HepG2 (cell line): ENCODE results near the gene NUP155. TPM values are rescaled to one million over a fixed set of nuclear protein-coding genes. Genes with fewer than 3 reads are reported as not detected.
A peak's percentile ranks its signal among the peaks of the same experiment; 100 is the strongest.

Source experiments
- ARID5B ChIP-seq: IDR thresholded peaks from 2 replicates; pipeline ENCODE4 v1.4.0; 2020; ENCODE audit warnings: mild to moderate bottlenecking, missing genetic modification reagents
- ASH2L ChIP-seq: fragments of 300-600, 200-600 bp; sonication (generic); IDR thresholded peaks from 2 replicates; pipeline ENCODE4 v1.7.0; 2017; ENCODE audit warnings: low read depth, mild to moderate bottlenecking, moderate library complexity, mixed read lengths, low read length; ENCODE audit not compliant: insufficient read length
- CENPT ChIP-seq: sonication (generic); formaldehyde crosslinking; IDR thresholded peaks from 2 replicates; pipeline ENCODE4 v1.8.0; 2022; ENCODE audit warnings: low read depth, mild to moderate bottlenecking, moderate library complexity, missing genetic modification reagents
- GZF1 ChIP-seq: sonication (generic); formaldehyde crosslinking; IDR thresholded peaks from 2 replicates; pipeline ENCODE4 v1.5.1; 2020; ENCODE audit warnings: mild to moderate bottlenecking, missing genetic modification reagents
- HIVEP1 ChIP-seq: sonication (generic); formaldehyde crosslinking; IDR thresholded peaks from 2 replicates; pipeline ENCODE4 v1.4.0; 2020; ENCODE audit warnings: mild to moderate bottlenecking, missing genetic modification reagents
- HNRNPLL ChIP-seq: fragments of 200-400 bp; formaldehyde crosslinking; IDR thresholded peaks from 2 replicates; pipeline ENCODE4 v1.6.1; 2017; ENCODE audit warnings: mild to moderate bottlenecking, low read depth, low read length; ENCODE audit not compliant: poor library complexity, severe bottlenecking
- IRX3 ChIP-seq: sonication (generic); formaldehyde crosslinking; IDR thresholded peaks from 2 replicates; pipeline ENCODE4 v1.8.1; 2023; ENCODE audit warnings: mild to moderate bottlenecking, low read depth, missing genetic modification reagents, borderline replicate concordance
- RFXANK ChIP-seq: IDR thresholded peaks from 2 replicates; pipeline ENCODE4 v1.6.1; 2016
- SALL2 ChIP-seq: sonication (generic); formaldehyde crosslinking; IDR thresholded peaks from 2 replicates; pipeline ENCODE4 v1.8.1; 2023; ENCODE audit warnings: mild to moderate bottlenecking, missing genetic modification reagents, inconsistent platforms
- SPEN ChIP-seq: sonication (generic); formaldehyde crosslinking; IDR thresholded peaks from 2 replicates; pipeline ENCODE4 v1.5.1; 2020; ENCODE audit warnings: low read depth, mild to moderate bottlenecking, missing genetic modification reagents
- SRSF9 ChIP-seq: fragments of 200-400 bp; formaldehyde crosslinking; IDR thresholded peaks from 2 replicates; pipeline ENCODE4 v1.6.1; 2018; ENCODE audit warnings: borderline replicate concordance, mild to moderate bottlenecking, low read depth, low read length; ENCODE audit not compliant: insufficient read depth, poor library complexity, severe bottlenecking
- TRAFD1 ChIP-seq: sonication (generic); formaldehyde crosslinking; IDR thresholded peaks from 2 replicates; pipeline ENCODE4 v1.5.1; 2020; ENCODE audit warnings: missing genetic modification reagents, mild to moderate bottlenecking, borderline replicate concordance
- ZBTB3 ChIP-seq: sonication (generic); formaldehyde crosslinking; IDR thresholded peaks from 2 replicates; pipeline ENCODE4 v1.4.0; 2020; ENCODE audit warnings: low read depth, mild to moderate bottlenecking, moderate library complexity, missing genetic modification reagents, borderline replicate concordance
- ZFP41 ChIP-seq: sonication (generic); formaldehyde crosslinking; IDR thresholded peaks from 2 replicates; pipeline ENCODE4 v1.4.0; 2020; ENCODE audit warnings: mild to moderate bottlenecking, missing genetic modification reagents, borderline replicate concordance
- ZNF20 ChIP-seq: sonication (generic); formaldehyde crosslinking; IDR thresholded peaks from 2 replicates; pipeline ENCODE4 v1.4.0; 2020; ENCODE audit warnings: mild to moderate bottlenecking, moderate library complexity, missing genetic modification reagents
- ZNF33A ChIP-seq: sonication (generic); formaldehyde crosslinking; IDR thresholded peaks from 2 replicates; pipeline ENCODE4 v1.5.1; 2020; ENCODE audit warnings: missing genetic modification reagents, mild to moderate bottlenecking, moderate library complexity, borderline replicate concordance
- ZNF747 ChIP-seq: sonication (generic); formaldehyde crosslinking; IDR thresholded peaks from 2 replicates; pipeline ENCODE4 v1.8.1; 2023; ENCODE audit warnings: missing genetic modification reagents, mild to moderate bottlenecking, borderline replicate concordance
- polyA plus RNA-seq, 8 experiments: library from polyadenylated mRNA; depleted of rRNA in 3 of 8; stranded (reverse) in 7 of 8; unstranded in 1 of 8; fragments of >200 nt; fragmentation: Illumina TruSeq in 4 of 8; extraction: Trizol in 4 of 8; gene quantifications; 2 replicates each; pipeline versions ENCODE4 v1.2.1 to v1.2.3, GENCODE V29; 2011 to 2016; ENCODE audit warnings: low read depth in 4 of 8, missing spikeins in 1 of 8, mixed read lengths in 1 of 8; ENCODE audit not compliant: insufficient read depth in 1 of 8
- total RNA-seq, 5 experiments: library from RNA; depleted of rRNA; stranded (reverse); fragments of >200 nt; fragmentation: Illumina TruSeq; extraction: Trizol; gene quantifications; 2 replicates each; pipeline ENCODE4 v1.2.3, GENCODE V29; 2016; ENCODE audit warnings: low read depth in 1 of 5
- TF ChIP-seq, protein P1 (sequence below): sonication (generic); formaldehyde crosslinking; IDR thresholded peaks from 2 replicates; pipeline ENCODE4 v1.4.0; 2020; ENCODE audit warnings: missing genetic modification reagents
- TF ChIP-seq, protein P2 (sequence below): IDR thresholded peaks from 2 replicates; pipeline ENCODE4 v1.6.1; 2012; ENCODE audit warnings: inconsistent platforms
- TF ChIP-seq, protein P3 (sequence below): IDR thresholded peaks from 2 replicates; pipeline ENCODE4 v1.6.1; 2012; ENCODE audit warnings: low read length, improper control_type of control experiment

The NUP155 gene
- total and polyA plus RNA-seq, 2 of the 13 experiments (the other 11 are each of a cell fraction or from before 2014, with no cell fraction given) = 13.0 to 57.4 TPM

GRCh38 chr5:37370550-37370863 is 399 bp downstream of the NUP155 start (continued):
- TF ChIP-seq HIVEP1 (CRISPR knock-in tag) (no peak), GZF1 (no peak), ASH2L (peak; percentile 53), ZNF20 (no peak), SPEN (no peak), ZFP41 (CRISPR knock-in tag) (no peak), ZNF33A (CRISPR knock-in tag) (no peak), SRSF9 (no peak), ARID5B (CRISPR knock-in tag) (no peak), ZNF747 (CRISPR knock-in tag) (0 out of 2 replicates have a peak, but pooled peaks have one; percentile 13), RFXANK (CRISPR knock-in tag) (no peak), ZBTB3 (CRISPR knock-in tag) (no peak), SALL2 (CRISPR knock-in tag) (no peak), HNRNPLL (no peak), TRAFD1 (CRISPR knock-in tag) (no peak), IRX3 (no peak), CENPT (CRISPR knock-in tag) (no peak)
- TF ChIP-seq, protein P1, sequence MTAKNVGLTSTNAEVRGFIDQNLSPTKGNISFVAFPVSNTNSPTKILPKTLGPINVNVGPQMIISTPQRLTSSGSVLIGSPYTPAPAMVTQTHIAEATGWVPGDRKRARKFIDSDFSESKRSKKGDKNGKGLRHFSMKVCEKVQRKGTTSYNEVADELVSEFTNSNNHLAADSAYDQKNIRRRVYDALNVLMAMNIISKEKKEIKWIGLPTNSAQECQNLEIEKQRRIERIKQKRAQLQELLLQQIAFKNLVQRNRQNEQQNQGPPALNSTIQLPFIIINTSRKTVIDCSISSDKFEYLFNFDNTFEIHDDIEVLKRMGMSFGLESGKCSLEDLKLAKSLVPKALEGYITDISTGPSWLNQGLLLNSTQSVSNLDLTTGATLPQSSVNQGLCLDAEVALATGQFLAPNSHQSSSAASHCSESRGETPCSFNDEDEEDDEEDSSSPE (CRISPR knock-in tag) = no peak
- TF ChIP-seq, protein P2, sequence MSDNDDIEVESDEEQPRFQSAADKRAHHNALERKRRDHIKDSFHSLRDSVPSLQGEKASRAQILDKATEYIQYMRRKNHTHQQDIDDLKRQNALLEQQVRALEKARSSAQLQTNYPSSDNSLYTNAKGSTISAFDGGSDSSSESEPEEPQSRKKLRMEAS = no peak
- TF ChIP-seq, protein P3, sequence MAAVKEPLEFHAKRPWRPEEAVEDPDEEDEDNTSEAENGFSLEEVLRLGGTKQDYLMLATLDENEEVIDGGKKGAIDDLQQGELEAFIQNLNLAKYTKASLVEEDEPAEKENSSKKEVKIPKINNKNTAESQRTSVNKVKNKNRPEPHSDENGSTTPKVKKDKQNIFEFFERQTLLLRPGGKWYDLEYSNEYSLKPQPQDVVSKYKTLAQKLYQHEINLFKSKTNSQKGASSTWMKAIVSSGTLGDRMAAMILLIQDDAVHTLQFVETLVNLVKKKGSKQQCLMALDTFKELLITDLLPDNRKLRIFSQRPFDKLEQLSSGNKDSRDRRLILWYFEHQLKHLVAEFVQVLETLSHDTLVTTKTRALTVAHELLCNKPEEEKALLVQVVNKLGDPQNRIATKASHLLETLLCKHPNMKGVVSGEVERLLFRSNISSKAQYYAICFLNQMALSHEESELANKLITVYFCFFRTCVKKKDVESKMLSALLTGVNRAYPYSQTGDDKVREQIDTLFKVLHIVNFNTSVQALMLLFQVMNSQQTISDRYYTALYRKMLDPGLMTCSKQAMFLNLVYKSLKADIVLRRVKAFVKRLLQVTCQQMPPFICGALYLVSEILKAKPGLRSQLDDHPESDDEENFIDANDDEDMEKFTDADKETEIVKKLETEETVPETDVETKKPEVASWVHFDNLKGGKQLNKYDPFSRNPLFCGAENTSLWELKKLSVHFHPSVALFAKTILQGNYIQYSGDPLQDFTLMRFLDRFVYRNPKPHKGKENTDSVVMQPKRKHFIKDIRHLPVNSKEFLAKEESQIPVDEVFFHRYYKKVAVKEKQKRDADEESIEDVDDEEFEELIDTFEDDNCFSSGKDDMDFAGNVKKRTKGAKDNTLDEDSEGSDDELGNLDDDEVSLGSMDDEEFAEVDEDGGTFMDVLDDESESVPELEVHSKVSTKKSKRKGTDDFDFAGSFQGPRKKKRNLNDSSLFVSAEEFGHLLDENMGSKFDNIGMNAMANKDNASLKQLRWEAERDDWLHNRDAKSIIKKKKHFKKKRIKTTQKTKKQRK = no peak
